Kidney epithelial cell (primary cell): ENCODE results near the gene TOB2. TPM values are rescaled to one million over a fixed set of nuclear protein-coding genes. Genes with fewer than 3 reads are reported as not detected.

Experiments
- DNase-seq: peaks from one replicate; pipeline ENCODE4 v3.0.0-alpha.2; 2010; ENCODE audit warnings: low read depth
- H3K27me3 ChIP-seq: 2 replicates; pipeline ENCODE4 v1.6.0; 2011; ENCODE audit warnings: low read length; ENCODE audit not compliant: control insufficient read depth, insufficient read depth
- H3K36me3 ChIP-seq: 2 replicates; pipeline ENCODE4 v1.5.1; 2011; ENCODE audit warnings: low read length; ENCODE audit not compliant: control insufficient read depth, insufficient read depth
- H3K4me3 ChIP-seq: 2 replicates; pipeline ENCODE4 v1.5.1; 2011; ENCODE audit warnings: low read depth, mild to moderate bottlenecking, control low read depth, low read length
- total RNA-seq: library from RNA; depleted of rRNA; stranded (reverse); fragments of >200 nt; gene quantifications from 2 replicates; pipeline ENCODE4 v1.2.3, GENCODE V29; 2015
- TF ChIP-seq, protein P1 (sequence below): IDR thresholded peaks from 2 replicates; pipeline ENCODE4 v1.5.1; 2011; ENCODE audit warnings: mild to moderate bottlenecking, moderate library complexity, low read length, control low read depth, inconsistent platforms; ENCODE audit not compliant: insufficient read depth, poor library complexity, severe bottlenecking

Gene TOB2
- total RNA-seq, 1 donor from 2014 or later: 31.2 TPM

- TF ChIP-seq, protein P1, sequence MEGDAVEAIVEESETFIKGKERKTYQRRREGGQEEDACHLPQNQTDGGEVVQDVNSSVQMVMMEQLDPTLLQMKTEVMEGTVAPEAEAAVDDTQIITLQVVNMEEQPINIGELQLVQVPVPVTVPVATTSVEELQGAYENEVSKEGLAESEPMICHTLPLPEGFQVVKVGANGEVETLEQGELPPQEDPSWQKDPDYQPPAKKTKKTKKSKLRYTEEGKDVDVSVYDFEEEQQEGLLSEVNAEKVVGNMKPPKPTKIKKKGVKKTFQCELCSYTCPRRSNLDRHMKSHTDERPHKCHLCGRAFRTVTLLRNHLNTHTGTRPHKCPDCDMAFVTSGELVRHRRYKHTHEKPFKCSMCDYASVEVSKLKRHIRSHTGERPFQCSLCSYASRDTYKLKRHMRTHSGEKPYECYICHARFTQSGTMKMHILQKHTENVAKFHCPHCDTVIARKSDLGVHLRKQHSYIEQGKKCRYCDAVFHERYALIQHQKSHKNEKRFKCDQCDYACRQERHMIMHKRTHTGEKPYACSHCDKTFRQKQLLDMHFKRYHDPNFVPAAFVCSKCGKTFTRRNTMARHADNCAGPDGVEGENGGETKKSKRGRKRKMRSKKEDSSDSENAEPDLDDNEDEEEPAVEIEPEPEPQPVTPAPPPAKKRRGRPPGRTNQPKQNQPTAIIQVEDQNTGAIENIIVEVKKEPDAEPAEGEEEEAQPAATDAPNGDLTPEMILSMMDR: no peak
- no peak for DNase-seq
- no peak overlapping the region for H3K4me3 ChIP-seq
- no peaks in the 10 kb centered on the region for H3K36me3 ChIP-seq
- no peaks in the 10 kb centered on the region for H3K27me3 ChIP-seq
Measured at GRCh38 chr22:41429232-41429950, 17.2 kb downstream of the TOB2 start.

DNA sequence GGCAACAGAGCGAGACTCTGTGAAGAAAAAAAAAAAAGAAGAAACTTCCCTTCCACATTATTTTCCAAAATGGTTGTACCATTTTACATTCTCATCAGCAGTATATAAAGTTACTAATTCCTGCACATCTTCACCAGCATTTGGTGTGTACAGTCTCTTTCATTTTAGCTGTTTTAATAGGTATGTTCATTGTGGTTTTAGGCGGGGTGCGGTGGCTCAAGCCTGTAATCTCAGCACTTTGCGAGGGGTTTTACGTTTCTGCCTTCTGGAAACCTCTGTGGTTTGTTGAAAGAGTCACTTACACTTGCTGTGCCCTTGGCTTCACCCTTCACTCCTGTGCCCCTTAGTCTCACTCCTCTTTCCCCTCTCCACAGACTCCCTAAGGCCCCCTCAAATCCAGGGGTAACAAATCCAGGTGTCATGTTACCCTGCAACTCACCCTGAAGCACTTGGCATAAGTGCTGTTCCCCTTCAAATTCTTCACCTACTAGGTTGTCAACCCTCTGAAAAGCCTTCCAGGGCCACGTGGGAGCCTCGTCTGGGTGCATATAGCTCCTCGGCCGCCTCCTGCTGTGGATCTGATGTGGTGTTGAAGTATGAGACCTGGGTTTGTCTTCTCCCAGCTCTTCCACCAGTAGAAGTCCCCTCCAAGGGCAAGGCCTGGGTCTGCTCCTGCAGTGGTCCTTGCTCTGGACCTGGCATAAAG lies 20.8 kb downstream of the TOB2 start:
- H3K27me3 ChIP-seq: no peaks in the 10 kb centered on the region
- H3K4me3 ChIP-seq: no peak overlapping the region
- TF ChIP-seq, protein P1: no peak
- H3K36me3 ChIP-seq: no peaks in the 10 kb centered on the region
- no peak for DNase-seq

GRCh38 chr22:41418717-41419116 lies 27.9 kb downstream of the TOB2 start:
- Histone ChIP-seq H3K4me3 (no peak overlapping the region), H3K27me3 (no peaks in the 10 kb centered on the region), H3K36me3 (no peaks in the 10 kb centered on the region)
- TF ChIP-seq, protein P1: no peak
- no peak for DNase-seq

GRCh38 chr22:41417622-41418390 lies 28.8 kb downstream of the TOB2 start:
- DNase-seq: no peak
- no peak overlapping the region for H3K4me3 ChIP-seq
- TF ChIP-seq, protein P1: no peak
- no peaks in the 10 kb centered on the region for H3K27me3 ChIP-seq
- no peaks in the 10 kb centered on the region for H3K36me3 ChIP-seq

- no peak for DNase-seq
- Histone ChIP-seq H3K4me3 (no peak overlapping the region), H3K27me3 (no peaks in the 10 kb centered on the region), H3K36me3 (no peaks in the 10 kb centered on the region)
- TF ChIP-seq, protein P1: no peak
Measured at GRCh38 chr22:41415554-41415953, 31.0 kb downstream of the TOB2 start.
